ENCODE measurements around the gene SGIP1. TPM values are rescaled to one million over a fixed set of nuclear protein-coding genes. Genes with fewer than 3 reads are reported as not detected.

The SGIP1 gene
- total RNA-seq, result 25.2 and 36.2 TPM in 2 replicates

GRCh38 chr1:66533804-66534740, at the start of gene SGIP1:
SGIP1 (plus strand) TSS chr1:66534153; CDS start chr1:66534359, 206 bp downstream.

GRCh38 chr1:66752000-66752592, 218.1 kb downstream of the SGIP1 start, which contains the start of gene DYNLT5:
DYNLT5 (plus strand) TSS chr1:66752459; CDS start chr1:66754659, 2,200 bp downstream.

Other genes with a start within 250 kb of the SGIP1 start
- 0.43 and 1.1 TPM in 2 replicates for gene DYNLT5, start 218.3 kb downstream of the SGIP1 start, total RNA-seq

Measured in dermis lymphatic vessel endothelial cell (primary cell).